A549 (cell line): ENCODE results near the gene RIMKLA.

Source experiments
- BHLHE40 ChIP-seq: IDR thresholded peaks from 2 replicates; pipeline ENCODE4 v1.6.1; 2012; ENCODE audit warnings: low read depth, low read length, inconsistent platforms
- CTCF ChIP-seq: fragments of >200 bp; sonication (Bioruptor Twin); formaldehyde crosslinking; IDR thresholded peaks from 3 replicates; pipeline ENCODE4 v1.5.1; 2016
- PBX3 ChIP-seq: IDR thresholded peaks from 2 replicates; pipeline ENCODE4 v1.6.1; 2012

DNA sequence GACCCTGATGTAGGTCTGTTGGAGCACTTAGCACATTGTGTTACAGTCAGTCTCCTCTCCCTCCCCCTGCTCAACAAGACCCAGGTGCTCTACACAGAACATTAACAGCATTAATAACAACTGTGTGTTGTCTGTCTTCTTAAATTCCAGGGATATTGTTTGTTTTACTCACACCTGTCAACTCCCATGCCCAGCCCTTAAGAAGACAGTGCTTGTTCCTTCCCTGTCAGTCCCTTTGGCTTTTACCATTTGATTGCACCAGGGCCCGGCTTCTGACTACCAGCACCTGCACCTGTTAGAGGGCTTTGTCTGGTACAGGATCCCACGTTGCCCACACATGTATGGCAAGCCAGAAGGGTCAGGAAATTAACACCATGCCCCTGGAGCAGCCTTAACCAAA lies 11.7 kb downstream of the RIMKLA start:
- TF ChIP-seq CTCF, result no peak
- TF ChIP-seq PBX3, result no peak
- no peak for TF ChIP-seq BHLHE40
